Subcutaneous abdominal adipose tissue (tissue), 5 donors: ENCODE measurements around the gene VIM.

Experiments used
- H3K27ac ChIP-seq: one replicate; pipeline ENCODE4 v1.7.0; 2013; ENCODE audit warnings: low read depth, mild to moderate bottlenecking, inconsistent platforms, low read length, moderate library complexity
- H3K27me3 ChIP-seq, 5 donors: one replicate each; pipeline ENCODE4 v1.7.0; 2013; ENCODE audit warnings: low read length in 5 of 5, inconsistent platforms in 1 of 5; ENCODE audit not compliant: control insufficient read depth in 5 of 5, insufficient read depth in 4 of 5
- H3K36me3 ChIP-seq, 5 donors: one replicate each; pipeline ENCODE4 v1.7.0; 2013; ENCODE audit warnings: low read length in 5 of 5; ENCODE audit not compliant: control insufficient read depth in 5 of 5, insufficient read depth in 5 of 5
- H3K4me1 ChIP-seq, 5 donors: one replicate each; pipeline ENCODE4 v1.7.0; 2013; ENCODE audit warnings: low read length in 5 of 5, mild to moderate bottlenecking in 3 of 5, moderate library complexity in 1 of 5; ENCODE audit not compliant: control insufficient read depth in 5 of 5, insufficient read depth in 5 of 5
- H3K4me3 ChIP-seq, 5 donors: one replicate each; pipeline ENCODE4 v1.7.0; 2013; ENCODE audit warnings: low read length in 5 of 5, low read depth in 1 of 5
- H3K9ac ChIP-seq, 5 donors: one replicate each; pipeline ENCODE4 v1.7.0; 2013; ENCODE audit warnings: low read length in 5 of 5, mild to moderate bottlenecking in 4 of 5, moderate library complexity in 3 of 5
- H3K9me3 ChIP-seq, 5 donors: one replicate each; pipeline ENCODE4 v1.7.0; 2013; ENCODE audit warnings: low read length in 5 of 5; ENCODE audit not compliant: control insufficient read depth in 5 of 5
- donor health status: healthy.
- donor health status: healthy.
- donor health status: healthy.
- donor health status: healthy.
- donor health status: healthy.

VIM gene

GRCh38 chr10:17216901-17217395, 11.1 kb upstream of the VIM start:
- H3K9ac ChIP-seq: peak overlapping the region in 4 of 5 donors; percentile 46 to 82 (median 64)
- H3K27ac ChIP-seq: peak overlapping the region; percentile 98
- H3K36me3 ChIP-seq: no peaks in the 10 kb centered on the region
- H3K9me3 ChIP-seq: no peaks in the 10 kb centered on the region
- peak overlapping the region in 3 of 5 donors; percentile 28 to 54 (median 33) for H3K4me3 ChIP-seq
- H3K4me1 ChIP-seq: peaks cover 2 to 42% (median 33%) of the 10 kb centered on the region in 5 donors
- H3K27me3 ChIP-seq: no peaks in the 10 kb centered on the region

- peaks cover 2 to 42% (median 33%) of the 10 kb centered on the region in 5 donors for H3K4me1 ChIP-seq
- no peak overlapping the region for H3K4me3 ChIP-seq
- peak overlapping the region; percentile 98 for H3K27ac ChIP-seq
- H3K9me3 ChIP-seq: no peaks in the 10 kb centered on the region
- no peaks in the 10 kb centered on the region for H3K36me3 ChIP-seq
- peak overlapping the region in 1 of 5 donors; percentile 82 for H3K9ac ChIP-seq
- no peaks in the 10 kb centered on the region for H3K27me3 ChIP-seq
Measured at GRCh38 chr10:17217631-17218232, 10.3 kb upstream of the VIM start.

GRCh38 chr10:17219024-17219423, 9.0 kb upstream of the VIM start:
- Histone ChIP-seq H3K36me3 (no peaks in the 10 kb centered on the region), H3K4me3 (no peak overlapping the region), H3K4me1 (peaks cover 2 to 42% (median 33%) of the 10 kb centered on the region in 5 donors), H3K9me3 (no peaks in the 10 kb centered on the region), H3K27me3 (no peaks in the 10 kb centered on the region), H3K27ac (peak overlapping the region; percentile 98), H3K9ac (no peak overlapping the region)

- peaks cover 2 to 29% (median 22%) of the 10 kb centered on the region in 5 donors for H3K4me1 ChIP-seq
- no peaks in the 10 kb centered on the region for H3K9me3 ChIP-seq
- peak overlapping the region; percentile 56 for H3K27ac ChIP-seq
- H3K4me3 ChIP-seq: no peak overlapping the region
- H3K9ac ChIP-seq: peak overlapping the region in 1 of 5 donors; percentile 42
- H3K27me3 ChIP-seq: no peaks in the 10 kb centered on the region
- H3K36me3 ChIP-seq: no peaks in the 10 kb centered on the region
Measured at GRCh38 chr10:17220652-17221100, 7.4 kb upstream of the VIM start.

GRCh38 chr10:17222329-17222728, 5.7 kb upstream of the VIM start:
- H3K4me1 ChIP-seq: peaks cover 5 to 29% (median 19%) of the 10 kb centered on the region in 5 donors
- H3K36me3 ChIP-seq: no peaks in the 10 kb centered on the region
- H3K9me3 ChIP-seq: no peaks in the 10 kb centered on the region
- H3K27me3 ChIP-seq: no peaks in the 10 kb centered on the region
- H3K9ac ChIP-seq: no peak overlapping the region
- no peak overlapping the region for H3K4me3 ChIP-seq
- no peak overlapping the region for H3K27ac ChIP-seq

- H3K9ac ChIP-seq: no peak overlapping the region
- H3K36me3 ChIP-seq: peaks cover 0 to 11% (median 8%) of the 10 kb centered on the region in 5 donors
- H3K27ac ChIP-seq: no peak overlapping the region
- no peaks in the 10 kb centered on the region for H3K9me3 ChIP-seq
- no peak overlapping the region for H3K4me3 ChIP-seq
- H3K4me1 ChIP-seq: peaks cover 5 to 25% (median 19%) of the 10 kb centered on the region in 5 donors
- H3K27me3 ChIP-seq: no peaks in the 10 kb centered on the region
Measured at GRCh38 chr10:17225808-17226207, 2.2 kb upstream of the VIM start.

- H3K9me3 ChIP-seq: no peaks in the 10 kb centered on the region
- peak overlapping the region; percentile 67 to 100 (median 84) for H3K4me3 ChIP-seq
- peak overlapping the region; percentile 100 for H3K27ac ChIP-seq
- peak overlapping the region in 4 of 5 donors; percentile 53 to 99 (median 94) for H3K9ac ChIP-seq
- peaks cover 10 to 33% (median 28%) of the 10 kb centered on the region in 5 donors for H3K4me1 ChIP-seq
- H3K27me3 ChIP-seq: no peaks in the 10 kb centered on the region
- H3K36me3 ChIP-seq: peaks cover 9 to 22% (median 17%) of the 10 kb centered on the region in 5 donors
Measured at GRCh38 chr10:17226891-17227303, 1.1 kb upstream of the VIM start.

- Histone ChIP-seq H3K27ac (peak overlapping the region; percentile 100), H3K27me3 (no peaks in the 10 kb centered on the region), H3K9ac (peak overlapping the region; percentile 53 to 99 (median 93)), H3K4me3 (peak overlapping the region; percentile 67 to 100 (median 84)), H3K4me1 (peaks cover 10 to 40% (median 34%) of the 10 kb centered on the region in 5 donors), H3K36me3 (peaks cover 14 to 28% (median 23%) of the 10 kb centered on the region in 5 donors), H3K9me3 (no peaks in the 10 kb centered on the region)
Measured at GRCh38 chr10:17227367-17228090, 512 bp upstream of the VIM start.

GRCh38 chr10:17229016-17229716, 1.1 kb downstream of the VIM start:
- Histone ChIP-seq H3K9ac (peak overlapping the region; percentile 81 to 100 (median 97)), H3K4me1 (peaks cover 16 to 56% (median 51%) of the 10 kb centered on the region in 5 donors), H3K27ac (peak overlapping the region; percentile 100), H3K4me3 (peak overlapping the region; percentile 96 to 100 (median 100)), H3K36me3 (peaks cover 23 to 44% (median 34%) of the 10 kb centered on the region in 5 donors), H3K27me3 (no peaks in the 10 kb centered on the region), H3K9me3 (no peaks in the 10 kb centered on the region)
